OCI-LY3 (cell line): ENCODE data around the gene DEXI.

Source experiments
- EZH2phosphoT487 ChIP-seq: fragments of 200-600 bp; shearing (Covaris generic); IDR thresholded peaks from 2 replicates; pipeline ENCODE4 v1.6.1; 2018; ENCODE audit warnings: antibody characterized with exemption, mixed run types, low read depth
- TF ChIP-seq, protein P1 (sequence below): fragments of 200-600, 300-600 bp; sonication (generic); IDR thresholded peaks from 2 replicates; pipeline ENCODE4 v1.5.1; 2014; ENCODE audit warnings: antibody characterized with exemption, low read length, low read depth

- TF ChIP-seq, protein P1, sequence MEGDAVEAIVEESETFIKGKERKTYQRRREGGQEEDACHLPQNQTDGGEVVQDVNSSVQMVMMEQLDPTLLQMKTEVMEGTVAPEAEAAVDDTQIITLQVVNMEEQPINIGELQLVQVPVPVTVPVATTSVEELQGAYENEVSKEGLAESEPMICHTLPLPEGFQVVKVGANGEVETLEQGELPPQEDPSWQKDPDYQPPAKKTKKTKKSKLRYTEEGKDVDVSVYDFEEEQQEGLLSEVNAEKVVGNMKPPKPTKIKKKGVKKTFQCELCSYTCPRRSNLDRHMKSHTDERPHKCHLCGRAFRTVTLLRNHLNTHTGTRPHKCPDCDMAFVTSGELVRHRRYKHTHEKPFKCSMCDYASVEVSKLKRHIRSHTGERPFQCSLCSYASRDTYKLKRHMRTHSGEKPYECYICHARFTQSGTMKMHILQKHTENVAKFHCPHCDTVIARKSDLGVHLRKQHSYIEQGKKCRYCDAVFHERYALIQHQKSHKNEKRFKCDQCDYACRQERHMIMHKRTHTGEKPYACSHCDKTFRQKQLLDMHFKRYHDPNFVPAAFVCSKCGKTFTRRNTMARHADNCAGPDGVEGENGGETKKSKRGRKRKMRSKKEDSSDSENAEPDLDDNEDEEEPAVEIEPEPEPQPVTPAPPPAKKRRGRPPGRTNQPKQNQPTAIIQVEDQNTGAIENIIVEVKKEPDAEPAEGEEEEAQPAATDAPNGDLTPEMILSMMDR, result no peak
- TF ChIP-seq EZH2phosphoT487, result no peak
Observed at GRCh38 chr16:10987361-10988163, 45.3 kb upstream of the DEXI start.
